Endodermal cell (in vitro differentiated cells): ENCODE data around the gene BTBD9. TPM values are rescaled to one million over a fixed set of nuclear protein-coding genes. Genes with fewer than 3 reads are reported as not detected.
A peak's percentile ranks its signal among the peaks of the same experiment; 100 is the strongest.

Experiments
- DNase-seq: peaks from one replicate; pipeline ENCODE4 v3.0.0-alpha.2; 2017
- H3K27ac ChIP-seq: 2 replicates; pipeline ENCODE4 v1.5.1; 2013; ENCODE audit warnings: mild to moderate bottlenecking, low read depth, low read length, moderate library complexity
- H3K27me3 ChIP-seq: 2 replicates; pipeline ENCODE4 v1.6.1; 2013; ENCODE audit warnings: mild to moderate bottlenecking, low read length, moderate library complexity; ENCODE audit not compliant: insufficient read depth, control insufficient read depth, poor library complexity, severe bottlenecking
- H3K36me3 ChIP-seq: 2 replicates; pipeline ENCODE4 v1.7.0; 2013; ENCODE audit warnings: mild to moderate bottlenecking, low read length, moderate library complexity; ENCODE audit not compliant: control insufficient read depth, insufficient read depth
- H3K4me1 ChIP-seq: one replicate; pipeline ENCODE4 v1.7.0; 2013; ENCODE audit warnings: low read length; ENCODE audit not compliant: control insufficient read depth, insufficient read depth
- H3K4me3 ChIP-seq: 2 replicates; pipeline ENCODE4 v1.5.1; 2013; ENCODE audit warnings: mild to moderate bottlenecking, low read length, moderate library complexity
- H3K9ac ChIP-seq: 2 replicates; pipeline ENCODE4 v1.6.1; 2013; ENCODE audit warnings: mild to moderate bottlenecking, low read length, moderate library complexity; ENCODE audit not compliant: poor library complexity, severe bottlenecking; ENCODE audit errors: extremely low read depth
- H3K9me3 ChIP-seq: 2 replicates; pipeline ENCODE4 v1.6.1; 2013; ENCODE audit warnings: mild to moderate bottlenecking, low read length, moderate library complexity; ENCODE audit not compliant: control insufficient read depth
- H3K27ac Mint-ChIP-seq: 2 replicates; pipeline ENCODE4 v1.8.0; 2020; ENCODE audit warnings: mixed read lengths
- H3K27me3 Mint-ChIP-seq: 2 replicates; pipeline ENCODE4 v1.8.0; 2021; ENCODE audit warnings: mild to moderate bottlenecking, mixed read lengths; ENCODE audit not compliant: insufficient read depth
- H3K36me3 Mint-ChIP-seq: 2 replicates; pipeline ENCODE4 v1.8.0; 2020; ENCODE audit warnings: low read depth, mixed read lengths
- H3K4me1 Mint-ChIP-seq: 2 replicates; pipeline ENCODE4 v1.8.0; 2020; ENCODE audit warnings: mixed read lengths
- H3K4me3 Mint-ChIP-seq: 2 replicates; pipeline ENCODE4 v1.8.0; 2020; ENCODE audit warnings: mild to moderate bottlenecking, moderate library complexity, mixed read lengths
- H3K9me3 Mint-ChIP-seq: 2 replicates; pipeline ENCODE4 v1.8.0; 2020; ENCODE audit warnings: mild to moderate bottlenecking, mixed read lengths
- WGBS, 2 experiments: methylation state at CpG; one replicate each; pipeline versions ENCODE4 v1.1.5 to v1.1.7; 2013; ENCODE audit warnings: missing lambda C conversion rate in 2 of 2, mixed read lengths in 1 of 2; ENCODE audit not compliant: insufficient coverage in 1 of 2, insufficient read length in 1 of 2; 5-methylcytosine and 5-hydroxymethylcytosine counted together
- total RNA-seq, 2 donors: library from RNA; stranded (reverse); fragmentation: NEBNext Ultra II Directional in 1 of 2; extraction: Animal tissue kit (Norgen Biotek cat#: 25700) in 1 of 2; gene quantifications; 2 replicates in 1 of 2; 3 replicates in 1 of 2; pipeline ENCODE4 v1.2.1, GENCODE V29; 2021
- TF ChIP-seq, protein P1 (sequence below): fragments of 200-600 bp; sonication (generic); conservative IDR thresholded peaks from 2 replicates; pipeline ENCODE4 v1.5.0; 2021; ENCODE audit warnings: antibody characterized with exemption, mild to moderate bottlenecking

Gene BTBD9
- total RNA-seq, 2 donors from 2014 or later = 7.6 to 12.3 TPM

DNA sequence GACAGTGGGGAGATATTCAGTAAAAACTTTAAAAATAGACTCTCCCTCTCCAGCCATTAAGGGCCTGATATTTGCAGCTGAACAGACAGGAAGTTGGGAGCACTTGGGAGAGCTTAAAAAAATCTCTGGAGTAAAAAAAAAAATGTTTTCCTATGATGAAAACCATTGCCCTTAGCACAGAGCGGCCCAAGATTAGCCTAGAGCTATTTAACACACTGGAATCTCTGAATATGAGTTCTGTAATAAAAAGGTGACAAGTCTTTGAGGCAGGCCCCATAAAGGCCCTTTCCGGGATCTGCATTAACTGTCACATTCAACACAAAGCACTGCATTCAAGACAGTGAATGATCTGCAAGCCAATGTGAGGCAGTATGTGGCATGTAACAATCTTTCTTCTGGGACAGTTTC is 426.5 kb downstream of the BTBD9 start:
- Histone ChIP-seq H3K9me3 (no peaks in the 10 kb centered on the region), H3K36me3 (no peaks in the 10 kb centered on the region), H3K27ac (peak overlapping the region; percentile 29), H3K4me1 (no peaks in the 10 kb centered on the region), H3K27me3 (no peaks in the 10 kb centered on the region), H3K4me3 (no peak overlapping the region), H3K9ac (no peak overlapping the region)
- no peaks in the 10 kb centered on the region for H3K9me3 Mint-ChIP-seq
- H3K4me1 Mint-ChIP-seq = peaks cover 23% of the 10 kb centered on the region
- 88% methylated on average over 2 of the region's 2 CpGs; no CpG with 5 or more reads in 1 of the 2 experiments for WGBS, 2 experiments
- no peak overlapping the region for H3K4me3 Mint-ChIP-seq
- H3K27me3 Mint-ChIP-seq = peaks cover 1% of the 10 kb centered on the region
- peak; percentile 33 for DNase-seq
- peak overlapping the region; percentile 74 for H3K27ac Mint-ChIP-seq
- H3K36me3 Mint-ChIP-seq = no peaks in the 10 kb centered on the region
- TF ChIP-seq, protein P1, sequence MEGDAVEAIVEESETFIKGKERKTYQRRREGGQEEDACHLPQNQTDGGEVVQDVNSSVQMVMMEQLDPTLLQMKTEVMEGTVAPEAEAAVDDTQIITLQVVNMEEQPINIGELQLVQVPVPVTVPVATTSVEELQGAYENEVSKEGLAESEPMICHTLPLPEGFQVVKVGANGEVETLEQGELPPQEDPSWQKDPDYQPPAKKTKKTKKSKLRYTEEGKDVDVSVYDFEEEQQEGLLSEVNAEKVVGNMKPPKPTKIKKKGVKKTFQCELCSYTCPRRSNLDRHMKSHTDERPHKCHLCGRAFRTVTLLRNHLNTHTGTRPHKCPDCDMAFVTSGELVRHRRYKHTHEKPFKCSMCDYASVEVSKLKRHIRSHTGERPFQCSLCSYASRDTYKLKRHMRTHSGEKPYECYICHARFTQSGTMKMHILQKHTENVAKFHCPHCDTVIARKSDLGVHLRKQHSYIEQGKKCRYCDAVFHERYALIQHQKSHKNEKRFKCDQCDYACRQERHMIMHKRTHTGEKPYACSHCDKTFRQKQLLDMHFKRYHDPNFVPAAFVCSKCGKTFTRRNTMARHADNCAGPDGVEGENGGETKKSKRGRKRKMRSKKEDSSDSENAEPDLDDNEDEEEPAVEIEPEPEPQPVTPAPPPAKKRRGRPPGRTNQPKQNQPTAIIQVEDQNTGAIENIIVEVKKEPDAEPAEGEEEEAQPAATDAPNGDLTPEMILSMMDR = no peak

DNA sequence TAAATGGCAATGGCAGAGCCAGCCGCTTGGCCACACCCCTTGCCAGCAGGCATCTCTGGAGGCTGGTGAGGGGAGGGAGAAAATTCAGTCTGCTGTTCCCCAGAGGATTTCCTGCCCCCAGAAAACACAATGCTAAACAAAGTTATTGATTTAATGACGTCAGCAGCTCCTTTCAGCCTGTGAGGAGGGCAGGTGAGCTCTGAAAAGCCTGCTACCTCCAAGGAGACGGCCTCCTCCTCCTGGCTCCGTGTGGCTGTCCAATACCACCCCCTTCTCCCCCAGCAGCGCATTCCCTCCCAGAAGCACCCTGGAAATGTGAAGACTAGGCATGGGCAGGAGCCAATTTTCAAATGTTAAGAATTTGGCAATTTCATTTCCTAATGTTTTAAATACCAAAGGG is 427.1 kb downstream of the BTBD9 start:
- Mint-ChIP-seq H3K4me1 (peaks cover 23% of the 10 kb centered on the region), H3K9me3 (no peaks in the 10 kb centered on the region), H3K27ac (peak overlapping the region; percentile 76), H3K27me3 (peaks cover 1% of the 10 kb centered on the region), H3K4me3 (no peak overlapping the region), H3K36me3 (no peaks in the 10 kb centered on the region)
- no peaks in the 10 kb centered on the region for H3K27me3 ChIP-seq
- peak; percentile 57 for DNase-seq
- H3K9me3 ChIP-seq = no peaks in the 10 kb centered on the region
- H3K36me3 ChIP-seq = no peaks in the 10 kb centered on the region
- no peak overlapping the region for H3K27ac ChIP-seq
- no peak overlapping the region for H3K9ac ChIP-seq
- no peaks in the 10 kb centered on the region for H3K4me1 ChIP-seq
- TF ChIP-seq, protein P1 = no peak
- no peak overlapping the region for H3K4me3 ChIP-seq
- 40 to 68% methylated on average over 1 to 5 of the region's 5 CpGs for WGBS, 2 experiments

DNA sequence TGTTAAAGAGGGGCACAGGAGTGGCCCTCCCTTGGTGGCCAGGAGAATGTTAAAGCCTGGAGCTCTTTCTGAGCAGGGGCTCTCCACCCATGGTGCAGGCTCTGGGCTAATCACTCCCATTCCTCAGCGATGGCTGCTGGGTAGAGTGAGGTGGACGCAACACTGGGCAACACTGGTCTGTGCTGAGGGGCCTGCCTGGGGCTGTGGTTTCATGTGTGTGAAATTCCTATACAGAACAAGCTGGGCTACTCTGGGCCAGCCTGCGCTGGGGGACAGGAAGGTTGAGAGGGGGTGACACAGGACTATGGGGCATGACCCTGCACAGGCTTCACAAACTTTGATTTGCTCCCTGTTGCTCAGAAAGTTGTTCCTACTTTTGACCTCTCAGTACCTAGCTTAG is 427.6 kb downstream of the BTBD9 start:
- 95% methylated on average over 3 of the region's 3 CpGs; no CpG with 5 or more reads in 1 of the 2 experiments for WGBS, 2 experiments
- no peaks in the 10 kb centered on the region for H3K36me3 Mint-ChIP-seq
- Histone ChIP-seq H3K9me3 (no peaks in the 10 kb centered on the region), H3K4me3 (no peak overlapping the region), H3K4me1 (no peaks in the 10 kb centered on the region), H3K27me3 (no peaks in the 10 kb centered on the region), H3K9ac (no peak overlapping the region), H3K27ac (no peak overlapping the region), H3K36me3 (no peaks in the 10 kb centered on the region)
- H3K4me3 Mint-ChIP-seq = no peak overlapping the region
- no peak for DNase-seq
- H3K9me3 Mint-ChIP-seq = no peaks in the 10 kb centered on the region
- TF ChIP-seq, protein P1 = no peak
- peaks cover 23% of the 10 kb centered on the region for H3K4me1 Mint-ChIP-seq
- peak overlapping the region; percentile 39 for H3K27ac Mint-ChIP-seq
- peaks cover 1% of the 10 kb centered on the region for H3K27me3 Mint-ChIP-seq
